IMR-90 (cell line): ENCODE data around the gene ARHGEF17. TPM values are rescaled to one million over a fixed set of nuclear protein-coding genes. Genes with fewer than 3 reads are reported as not detected.
A peak's percentile ranks its signal among the peaks of the same experiment; 100 is the strongest.

ENCODE experiments used
- ATAC-seq: fragments of 200-7000 bp; cut with Tn5 transposase; 2 replicates; pipeline ENCODE4 v1.9.1; 2020; ENCODE audit warnings: low read depth, mild to moderate bottlenecking, moderate library complexity
- BruUV-seq: library from RNA; stranded (reverse); fragments of 400-500 nt; replicated peaks from 2 replicates; lab custom pipeline; 2021; lab: Mats Ljungman, UMichigan
- CTCF ChIA-PET: fragments of 300-600 bp; formaldehyde crosslinking; extraction: SDS; loops from one replicate; lab custom pipeline; 2021; ENCODE audit warnings: antibody characterized with exemption; lab: Yijun Ruan, JAX
- POLR2A ChIA-PET: fragments of 300-600 bp; sonication (Branson Sonifier 250); formaldehyde crosslinking; loops from one replicate; lab custom pipeline; 2022; ENCODE audit warnings: antibody characterized with exemption; ENCODE audit not compliant: unreplicated experiment; lab: Charles Lee
- DNase-seq: peaks from one replicate; pipeline ENCODE4 v3.0.0; 2013
- H2AFZ ChIP-seq: replicated peaks from 2 replicates; pipeline ENCODE3; 2013; ENCODE audit warnings: low read length, mild to moderate bottlenecking; ENCODE audit not compliant: poor library complexity
- H2AK5ac ChIP-seq: 2 replicates; pipeline ENCODE4 v1.6.1; 2013; ENCODE audit warnings: low read depth, low read length, inconsistent platforms
- H2AK9ac ChIP-seq: replicated peaks from 2 replicates; pipeline ENCODE3; 2013; ENCODE audit warnings: mild to moderate bottlenecking, low read depth, low read length, moderate library complexity; ENCODE audit not compliant: poor library complexity
- H2BK120ac ChIP-seq: 2 replicates; pipeline ENCODE4 v1.6.1; 2013; ENCODE audit warnings: low read depth, low read length, inconsistent platforms
- H2BK15ac ChIP-seq: 3 replicates; pipeline ENCODE4 v1.6.1; 2013; ENCODE audit warnings: low read depth, low read length, inconsistent platforms
- H2BK20ac ChIP-seq: 2 replicates; pipeline ENCODE4 v1.6.1; 2013; ENCODE audit warnings: low read depth, mild to moderate bottlenecking, inconsistent platforms, low read length, moderate library complexity
- H2BK5ac ChIP-seq: 2 replicates; pipeline ENCODE4 v1.6.1; 2013; ENCODE audit warnings: mild to moderate bottlenecking, low read depth, low read length, inconsistent platforms; ENCODE audit not compliant: poor library complexity, severe bottlenecking
- H3K14ac ChIP-seq: replicated peaks from 2 replicates; pipeline ENCODE4 v1.6.1; 2013; ENCODE audit warnings: low read depth, low read length, inconsistent platforms
- H3K18ac ChIP-seq: 2 replicates; pipeline ENCODE4 v1.6.1; 2013; ENCODE audit warnings: low read depth, low read length, control low read depth
- H3K23ac ChIP-seq: 2 replicates; pipeline ENCODE4 v1.6.1; 2013; ENCODE audit warnings: low read depth, low read length, inconsistent platforms
- H3K27ac ChIP-seq: 2 replicates; pipeline ENCODE4 v1.5.1; 2013; ENCODE audit warnings: mild to moderate bottlenecking, control low read depth, low read length; ENCODE audit not compliant: insufficient read depth
- H3K27me3 ChIP-seq: 2 replicates; pipeline ENCODE4 v1.6.1; 2013; ENCODE audit warnings: low read length; ENCODE audit not compliant: control insufficient read depth, insufficient read depth
- H3K36me3 ChIP-seq: 2 replicates; pipeline ENCODE4 v1.6.1; 2013; ENCODE audit warnings: low read length, mixed read lengths; ENCODE audit not compliant: control insufficient read depth, insufficient read depth
- H3K4ac ChIP-seq: 2 replicates; pipeline ENCODE4 v1.6.1; 2013; ENCODE audit warnings: low read depth, low read length, inconsistent platforms
- H3K4me1 ChIP-seq: 2 replicates; pipeline ENCODE4 v1.6.1; 2013; ENCODE audit warnings: low read length, mixed read lengths; ENCODE audit not compliant: control insufficient read depth, insufficient read depth
- H3K4me2 ChIP-seq: 2 replicates; pipeline ENCODE4 v1.6.1; 2013; ENCODE audit warnings: low read depth, mild to moderate bottlenecking, control low read depth, low read length, moderate library complexity
- H3K4me3 ChIP-seq: 2 replicates; pipeline ENCODE4 v1.5.1; 2013; ENCODE audit warnings: low read depth, mild to moderate bottlenecking, control low read depth, low read length, moderate library complexity; ENCODE audit not compliant: insufficient read depth
- H3K56ac ChIP-seq: 2 replicates; pipeline ENCODE4 v1.6.1; 2013; ENCODE audit warnings: low read length, inconsistent platforms; ENCODE audit not compliant: insufficient read depth; ENCODE audit errors: extremely low read depth
- H3K79me1 ChIP-seq, 2 experiments: 2 replicates each; pipeline ENCODE4 v1.6.1; 2013; ENCODE audit warnings: low read length in 2 of 2, inconsistent platforms in 1 of 2, low read depth in 1 of 2
- H3K9ac ChIP-seq: 2 replicates; pipeline ENCODE4 v1.6.1; 2013; ENCODE audit warnings: low read depth, low read length, control low read depth
- H3K9me1 ChIP-seq: 2 replicates; pipeline ENCODE4 v1.6.1; 2013; ENCODE audit warnings: low read length, inconsistent platforms; ENCODE audit not compliant: insufficient read depth
- H3K9me3 ChIP-seq: 2 replicates; pipeline ENCODE4 v1.6.1; 2013; ENCODE audit warnings: low read length; ENCODE audit not compliant: control insufficient read depth, insufficient read depth
- H4K20me1 ChIP-seq: 2 replicates; pipeline ENCODE4 v1.6.1; 2013; ENCODE audit warnings: low read length, inconsistent platforms; ENCODE audit not compliant: insufficient read depth
- H4K5ac ChIP-seq: 2 replicates; pipeline ENCODE4 v1.6.1; 2013; ENCODE audit warnings: mild to moderate bottlenecking, low read depth, low read length, control low read depth
- H4K8ac ChIP-seq, 2 experiments: 2 replicates each; pipeline ENCODE4 v1.6.1; 2013; ENCODE audit warnings: low read depth in 2 of 2, low read length in 2 of 2, control low read depth in 1 of 2, inconsistent platforms in 1 of 2
- H4K91ac ChIP-seq: 2 replicates; pipeline ENCODE4 v1.6.1; 2013; ENCODE audit warnings: low read depth, low read length, inconsistent platforms; ENCODE audit not compliant: insufficient read depth
- BHLHE40 ChIP-seq: fragments of 150-350 bp; IDR thresholded peaks from 2 replicates; pipeline ENCODE4 v1.6.1; 2016; ENCODE audit warnings: mild to moderate bottlenecking, low read depth, low read length
- CEBPB ChIP-seq: IDR thresholded peaks from 2 replicates; pipeline ENCODE4 v1.6.1; 2012; ENCODE audit warnings: low read depth, low read length, improper control_type of control experiment
- CHD1 ChIP-seq: IDR thresholded peaks from 2 replicates; pipeline ENCODE4 v1.6.1; 2012; ENCODE audit warnings: low read depth, low read length, improper control_type of control experiment
- FOS ChIP-seq: fragments of 150-350 bp; IDR thresholded peaks from 2 replicates; pipeline ENCODE4 v1.6.1; 2016; ENCODE audit warnings: low read depth, low read length
- MAFK ChIP-seq: IDR thresholded peaks from 2 replicates; pipeline ENCODE4 v1.6.1; 2012; ENCODE audit warnings: low read depth, low read length, improper control_type of control experiment
- MAZ ChIP-seq: IDR thresholded peaks from 2 replicates; pipeline ENCODE4 v1.6.1; 2012; ENCODE audit warnings: low read depth, mild to moderate bottlenecking, low read length, improper control_type of control experiment, moderate library complexity, borderline replicate concordance
- MXI1 ChIP-seq: IDR thresholded peaks from 2 replicates; pipeline ENCODE4 v1.6.1; 2012; ENCODE audit warnings: low read depth, mild to moderate bottlenecking, low read length, moderate library complexity, borderline replicate concordance
- NFE2L2 ChIP-seq: fragments of 150-350 bp; IDR thresholded peaks from 2 replicates; pipeline ENCODE4 v1.6.1; 2016; ENCODE audit warnings: low read depth, mild to moderate bottlenecking, low read length
- POLR2A ChIP-seq: IDR thresholded peaks from 2 replicates; pipeline ENCODE4 v1.6.1; 2012; ENCODE audit warnings: mild to moderate bottlenecking, low read depth, low read length
- RAD21 ChIP-seq: IDR thresholded peaks from 2 replicates; pipeline ENCODE4 v1.6.1; 2012; ENCODE audit warnings: low read length, improper control_type of control experiment
- SMC3 ChIP-seq: fragments of 150-350 bp; IDR thresholded peaks from 2 replicates; pipeline ENCODE4 v1.6.1; 2016; ENCODE audit warnings: low read depth, mild to moderate bottlenecking, antibody characterized with exemption, low read length, moderate library complexity
- USF2 ChIP-seq: fragments of 150-350 bp; IDR thresholded peaks from 2 replicates; pipeline ENCODE4 v1.6.1; 2017; ENCODE audit warnings: mild to moderate bottlenecking, antibody characterized with exemption, low read length, low read depth
- WGBS, 2 experiments: methylation state at CpG; one replicate each; pipeline versions ENCODE4 v1.1.5 to v1.1.7; 2013; ENCODE audit warnings: missing lambda C conversion rate in 2 of 2; ENCODE audit not compliant: insufficient read length in 1 of 2; ENCODE audit errors: extremely low coverage in 2 of 2; 5-methylcytosine and 5-hydroxymethylcytosine counted together
- dilution Hi-C: fragments of 300-500 bp; cut with HindIII; formaldehyde crosslinking; loops from one replicate; pipeline ENCODE4 v1.14.3; 2018; ENCODE audit warnings: low sequenced_read_pairs; ENCODE audit not compliant: unreplicated experiment
- in situ Hi-C: fragments of 300-500 bp; cut with MboI; formaldehyde crosslinking; loops from 3 replicates; pipeline ENCODE4 v1.14.3; 2019; ENCODE audit warnings: low sequenced_read_pairs, inconsistent platforms, mixed read lengths
- intact Hi-C: fragments of 100-400 bp; cut with micrococcal nuclease; formaldehyde crosslinking; loops from 2 replicates; pipeline ENCODE4 v1.10.0; 2022
- polyA plus RNA-seq, 3 experiments: library from polyadenylated mRNA; depleted of rRNA; stranded (reverse); fragments of >200 nt; gene quantifications; 2 replicates each; pipeline ENCODE4 v1.2.3, GENCODE V29; 2012; ENCODE audit warnings: low replicate concordance in 1 of 3
- total RNA-seq: library from RNA; depleted of rRNA; stranded (reverse); fragments of >200 nt; gene quantifications from 2 replicates; pipeline ENCODE4 v1.2.3, GENCODE V29; 2012
- TF ChIP-seq, protein P1 (sequence below): fragments of 150-350 bp; IDR thresholded peaks from 2 replicates; pipeline ENCODE4 v1.6.1; 2016; ENCODE audit warnings: low read depth, mild to moderate bottlenecking, low read length, moderate library complexity, borderline replicate concordance
- TF ChIP-seq, protein P2 (sequence below): conservative IDR thresholded peaks from 2 replicates; pipeline ENCODE4 v1.5.1; 2012; ENCODE audit warnings: mild to moderate bottlenecking, low read depth, low read length, improper control_type of control experiment

ARHGEF17 gene
- total and polyA plus RNA-seq, 2 of the 4 experiments (the other 2 are of a cell fraction), result 21.7 to 97.7 TPM

DNA sequence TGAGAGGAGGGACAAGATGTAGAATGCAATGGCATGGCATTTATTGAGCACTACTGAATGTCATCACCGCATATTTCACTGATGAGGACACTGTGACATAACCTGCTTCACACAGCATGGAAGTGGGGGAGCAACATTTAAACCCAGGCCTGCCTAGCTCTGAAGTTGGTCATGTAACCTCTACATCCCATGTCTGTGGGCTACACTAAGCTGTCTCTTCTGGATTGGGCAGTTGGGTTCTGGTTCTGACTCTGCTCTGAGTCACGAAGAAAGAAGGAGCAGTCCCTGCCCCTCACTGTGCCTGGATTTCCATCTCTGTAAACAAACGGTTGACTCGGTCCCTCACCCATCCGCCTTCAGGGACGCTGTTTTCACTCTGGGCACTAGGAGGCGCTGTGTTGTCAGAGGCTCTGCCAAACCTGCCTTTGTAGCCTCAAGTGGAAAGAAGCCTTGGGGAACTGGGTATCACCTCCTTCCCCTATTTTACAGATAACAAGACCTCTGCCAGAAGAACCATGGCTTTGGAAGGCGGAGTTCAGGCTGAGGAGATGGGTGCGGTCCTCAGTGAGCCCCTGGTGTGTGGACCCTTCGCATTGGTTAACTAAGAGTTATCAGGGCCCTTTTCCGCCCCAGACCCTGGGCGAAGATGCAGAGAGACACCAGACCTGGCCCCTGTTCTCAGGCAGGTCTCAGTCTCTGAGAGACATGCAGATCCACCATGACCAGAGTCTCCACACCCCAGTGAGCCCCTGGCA, 12.7 kb upstream of the ARHGEF17 start:
- Histone ChIP-seq H3K27ac (peak overlapping the region; percentile 19), H4K8ac (peak overlapping the region in 1 of 2 experiments; percentile 63; a peak in 2 of 4 replicates), H3K14ac (peak overlapping the region; percentile 41), H2BK120ac (peak overlapping the region; percentile 41), H4K5ac (no peak overlapping the region), H2AFZ (peak overlapping the region; percentile 80), H4K91ac (peak overlapping the region; percentile 5), H3K79me1 (no peaks in the 10 kb centered on the region), H3K27me3 (no peaks in the 10 kb centered on the region), H3K56ac (no peak overlapping the region), H3K23ac (no peak overlapping the region), H3K4ac (peak overlapping the region; percentile 76), H3K4me1 (peaks cover 1% of the 10 kb centered on the region; the same call in 1 of the 2 replicates), H4K20me1 (no peaks in the 10 kb centered on the region), H2BK20ac (peak overlapping the region; percentile 20; the same call in 1 of the 2 replicates), H3K9me3 (no peaks in the 10 kb centered on the region), H3K18ac (no peak overlapping the region), H2AK5ac (peak overlapping the region; percentile 93), H3K36me3 (no peaks in the 10 kb centered on the region), H2AK9ac (peak overlapping the region; percentile 80), H3K4me2 (peak overlapping the region; percentile 31; the same call in 1 of the 2 replicates), H2BK5ac (peak overlapping the region; percentile 81), H3K9ac (no peak overlapping the region), H3K4me3 (no peak overlapping the region), H3K9me1 (peaks cover 12% of the 10 kb centered on the region), H2BK15ac (peak overlapping the region; percentile 33; the same call in 2 of the 3 replicates)
- in situ Hi-C loops, result loop anchor here (5.0 kb wide), 1 partner anchor 42 kb away; no protein-coding TSS in a partner anchor
- no TSS peak for BruUV-seq
- CTCF ChIA-PET, result interaction anchor here (0.6 to 1.8 kb wide), 6 partner anchors 12 to 115 kb away, joined by 3 to 8 read pairs (median 3); partner anchors contain the start of gene P2RY6
- ATAC-seq (peak; percentile 93), DNase-seq (peak; percentile 91)
- dilution Hi-C loops, result no loop called here
- intact Hi-C loops, result loop anchor here (1.0 kb wide), 2 partner anchors 40 to 98 kb away; no protein-coding TSS in a partner anchor
- POLR2A ChIA-PET, result no interaction called here
- WGBS, 2 experiments, result 72% methylated on average over 5 of the region's 12 CpGs; no CpG with 5 or more reads in 1 of the 2 experiments
- TF ChIP-seq MAZ (peak; percentile 46), NFE2L2 (no peak), SMC3 (peak; percentile 78), MAFK (no peak), CEBPB (peak; percentile 82), POLR2A (no peak), BHLHE40 (no peak), USF2 (no peak), RAD21 (peak; percentile 76), CHD1 (no peak), MXI1 (no peak), FOS (peak; percentile 43; the same call in 1 of the 2 replicates)
- TF ChIP-seq, protein P1, sequence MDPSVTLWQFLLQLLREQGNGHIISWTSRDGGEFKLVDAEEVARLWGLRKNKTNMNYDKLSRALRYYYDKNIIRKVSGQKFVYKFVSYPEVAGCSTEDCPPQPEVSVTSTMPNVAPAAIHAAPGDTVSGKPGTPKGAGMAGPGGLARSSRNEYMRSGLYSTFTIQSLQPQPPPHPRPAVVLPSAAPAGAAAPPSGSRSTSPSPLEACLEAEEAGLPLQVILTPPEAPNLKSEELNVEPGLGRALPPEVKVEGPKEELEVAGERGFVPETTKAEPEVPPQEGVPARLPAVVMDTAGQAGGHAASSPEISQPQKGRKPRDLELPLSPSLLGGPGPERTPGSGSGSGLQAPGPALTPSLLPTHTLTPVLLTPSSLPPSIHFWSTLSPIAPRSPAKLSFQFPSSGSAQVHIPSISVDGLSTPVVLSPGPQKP, result no peak
- TF ChIP-seq, protein P2, sequence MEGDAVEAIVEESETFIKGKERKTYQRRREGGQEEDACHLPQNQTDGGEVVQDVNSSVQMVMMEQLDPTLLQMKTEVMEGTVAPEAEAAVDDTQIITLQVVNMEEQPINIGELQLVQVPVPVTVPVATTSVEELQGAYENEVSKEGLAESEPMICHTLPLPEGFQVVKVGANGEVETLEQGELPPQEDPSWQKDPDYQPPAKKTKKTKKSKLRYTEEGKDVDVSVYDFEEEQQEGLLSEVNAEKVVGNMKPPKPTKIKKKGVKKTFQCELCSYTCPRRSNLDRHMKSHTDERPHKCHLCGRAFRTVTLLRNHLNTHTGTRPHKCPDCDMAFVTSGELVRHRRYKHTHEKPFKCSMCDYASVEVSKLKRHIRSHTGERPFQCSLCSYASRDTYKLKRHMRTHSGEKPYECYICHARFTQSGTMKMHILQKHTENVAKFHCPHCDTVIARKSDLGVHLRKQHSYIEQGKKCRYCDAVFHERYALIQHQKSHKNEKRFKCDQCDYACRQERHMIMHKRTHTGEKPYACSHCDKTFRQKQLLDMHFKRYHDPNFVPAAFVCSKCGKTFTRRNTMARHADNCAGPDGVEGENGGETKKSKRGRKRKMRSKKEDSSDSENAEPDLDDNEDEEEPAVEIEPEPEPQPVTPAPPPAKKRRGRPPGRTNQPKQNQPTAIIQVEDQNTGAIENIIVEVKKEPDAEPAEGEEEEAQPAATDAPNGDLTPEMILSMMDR, result peak; percentile 93
